Spleen (tissue), 11 donors: ENCODE measurements around the gene DISC1. TPM values are rescaled to one million over a fixed set of nuclear protein-coding genes. Genes with fewer than 3 reads are reported as not detected.

Experiments
- DNase-seq: peaks from one replicate; pipeline ENCODE4 v3.0.0-alpha.2; 2020
- H3K27ac ChIP-seq, 8 donors: fragments of 200-600 bp; sonication (generic) in 7 of 8; 1 replicate in 4 of 8; 2 replicates in 4 of 8; pipeline versions ENCODE4 v1.5.0 to v1.8.0; 2016 to 2021; ENCODE audit warnings: inconsistent platforms in 4 of 8, mild to moderate bottlenecking in 4 of 8, moderate library complexity in 1 of 8
- H3K27me3 ChIP-seq, 7 donors: fragments of 200-600 bp; sonication (generic) in 6 of 7; replicated peaks in 1 of 7; 1 replicate in 4 of 7; 2 replicates in 3 of 7; pipeline versions ENCODE4 v1.5.0 to v1.8.0; 2016 to 2021; ENCODE audit warnings: inconsistent platforms in 3 of 7, mild to moderate bottlenecking in 1 of 7
- H3K36me3 ChIP-seq, 6 donors: fragments of 200-600 bp; sonication (generic) in 5 of 6; 1 replicate in 4 of 6; 2 replicates in 2 of 6; pipeline versions ENCODE4 v1.5.0 to v1.8.0; 2016 to 2021; ENCODE audit warnings: inconsistent platforms in 2 of 6
- H3K4me1 ChIP-seq, 6 donors: fragments of 200-600 bp; sonication (generic) in 5 of 6; 1 replicate in 3 of 6; 2 replicates in 3 of 6; pipeline versions ENCODE4 v1.5.0 to v1.8.0; 2016 to 2021; ENCODE audit warnings: inconsistent platforms in 3 of 6
- H3K4me3 ChIP-seq, 8 donors: fragments of 200-600 bp; sonication (generic) in 7 of 8; 1 replicate in 4 of 8; 2 replicates in 4 of 8; pipeline versions ENCODE4 v1.5.0 to v1.8.0; 2016 to 2021; ENCODE audit warnings: inconsistent platforms in 4 of 8, mild to moderate bottlenecking in 4 of 8, moderate library complexity in 2 of 8
- H3K9me3 ChIP-seq, 8 donors: fragments of 200-600 bp; sonication (generic) in 7 of 8; 1 replicate in 4 of 8; 2 replicates in 4 of 8; pipeline versions ENCODE4 v1.5.0 to v1.8.0; 2016 to 2021; ENCODE audit warnings: inconsistent platforms in 4 of 8
- POLR2A ChIP-seq, 3 donors: fragments of 450-650 bp; IDR thresholded peaks; one replicate each; pipeline ENCODE4 v1.5.1; 2017; ENCODE audit warnings: antibody characterized with exemption in 3 of 3, mild to moderate bottlenecking in 1 of 3
- POLR2AphosphoS5 ChIP-seq, 3 donors: sonication (generic); formaldehyde crosslinking; IDR thresholded peaks; one replicate each; pipeline ENCODE4 v1.5.1; 2017; ENCODE audit warnings: antibody characterized with exemption in 3 of 3
- WGBS, 5 donors: extraction: QIAGEN DNeasy Blood & Tissue Kit in 3 of 5; methylation state at CpG; one replicate each; pipeline versions ENCODE4 v1.1.5 to v1.1.7; 2013 to 2018; 5-methylcytosine and 5-hydroxymethylcytosine counted together
- intact Hi-C: fragments of 100-400 bp; cut with DNase I; formaldehyde crosslinking; loops from one replicate; pipeline ENCODE4 v1.15.0; 2023; ENCODE audit warnings: low total_unique reads
- polyA plus RNA-seq, 3 donors: library from polyadenylated mRNA; stranded (reverse); fragments of 200-250 nt; gene quantifications; one replicate each; pipeline ENCODE4 v1.2.1, GENCODE V29; 2013
- total RNA-seq, 7 donors: library from RNA; depleted of rRNA in 3 of 7; stranded (reverse); fragments of >200 nt in 3 of 7; fragmentation: NEBNext Ultra II Directional in 4 of 7; extraction: Animal tissue kit (Norgen Biotek cat#: 25700) in 4 of 7; gene quantifications; one replicate each; pipeline versions ENCODE4 v1.1.0 to v1.2.1, GENCODE V29; 2016 to 2021
- TF ChIP-seq, protein P1 (sequence below), 11 experiments: fragments of 200-600 bp in 7 of 11; fragments of 450-650 bp in 4 of 11; sonication (generic) in 4 of 11; IDR thresholded peaks in 8 of 11; conservative IDR thresholded peaks in 3 of 11; 1 replicate in 7 of 11; 2 replicates in 4 of 11; pipeline versions ENCODE4 v1.4.0 to v1.8.0; 2016 to 2021; ENCODE audit warnings: antibody characterized with exemption in 11 of 11, inconsistent platforms in 4 of 11, mild to moderate bottlenecking in 1 of 11
- donor health status: healthy with polysubstance abuse.
- donor health status: DM: no; HTN: no; CAD: no; lungs with moderate emphysema.
- donor health status: DM: no; HTN: no; CAD: no.
- donor health status: Bipolar disorder and iron deficiency.
- donor health status: healthy.
- donor health status: DM: no; HTN: no; CAD: no.
- donor health status: DM: yes; HTN: yes; CAD: no.

Gene DISC1
- total and polyA plus RNA-seq, 10 donors, result 0.89 to 36.4 (median 24.2) TPM

DNA sequence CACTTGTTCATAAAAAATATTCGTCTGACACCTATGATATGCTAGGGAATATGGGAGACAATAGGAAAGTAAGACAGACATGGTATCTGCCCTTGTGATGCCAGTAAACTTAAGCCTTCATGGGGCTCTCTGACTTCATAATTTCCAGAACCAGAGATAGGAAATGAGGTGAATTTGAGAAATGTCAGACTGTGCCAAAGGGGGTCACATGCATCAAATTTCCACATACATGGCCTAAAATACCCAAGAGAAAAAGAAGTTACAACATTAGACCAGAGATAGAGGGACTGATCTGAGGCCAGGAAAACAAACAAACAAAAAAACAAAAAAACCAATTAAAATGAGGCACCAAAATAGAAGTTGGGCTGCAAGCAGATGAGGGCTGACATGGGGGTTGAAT, 75.7 kb downstream of the DISC1 start:
- Histone ChIP-seq H3K4me1 (peaks cover 0 to 31% (median 6%) of the 10 kb centered on the region in 6 donors), H3K36me3 (peaks cover 0 to 29% (median 0%) of the 10 kb centered on the region in 6 donors), H3K9me3 (no peaks in the 10 kb centered on the region), H3K27ac (no peak overlapping the region), H3K27me3 (no peaks in the 10 kb centered on the region), H3K4me3 (no peak overlapping the region)
- WGBS, 5 donors, result 83 to 100% (median 90%) methylated on average over 1 of the region's 1 CpG
- TF ChIP-seq POLR2A (IDR thresholded peaks at IDR 0.05) (no peak), POLR2AphosphoS5 (IDR thresholded peaks at IDR 0.05) (no peak)
- TF ChIP-seq, protein P1, sequence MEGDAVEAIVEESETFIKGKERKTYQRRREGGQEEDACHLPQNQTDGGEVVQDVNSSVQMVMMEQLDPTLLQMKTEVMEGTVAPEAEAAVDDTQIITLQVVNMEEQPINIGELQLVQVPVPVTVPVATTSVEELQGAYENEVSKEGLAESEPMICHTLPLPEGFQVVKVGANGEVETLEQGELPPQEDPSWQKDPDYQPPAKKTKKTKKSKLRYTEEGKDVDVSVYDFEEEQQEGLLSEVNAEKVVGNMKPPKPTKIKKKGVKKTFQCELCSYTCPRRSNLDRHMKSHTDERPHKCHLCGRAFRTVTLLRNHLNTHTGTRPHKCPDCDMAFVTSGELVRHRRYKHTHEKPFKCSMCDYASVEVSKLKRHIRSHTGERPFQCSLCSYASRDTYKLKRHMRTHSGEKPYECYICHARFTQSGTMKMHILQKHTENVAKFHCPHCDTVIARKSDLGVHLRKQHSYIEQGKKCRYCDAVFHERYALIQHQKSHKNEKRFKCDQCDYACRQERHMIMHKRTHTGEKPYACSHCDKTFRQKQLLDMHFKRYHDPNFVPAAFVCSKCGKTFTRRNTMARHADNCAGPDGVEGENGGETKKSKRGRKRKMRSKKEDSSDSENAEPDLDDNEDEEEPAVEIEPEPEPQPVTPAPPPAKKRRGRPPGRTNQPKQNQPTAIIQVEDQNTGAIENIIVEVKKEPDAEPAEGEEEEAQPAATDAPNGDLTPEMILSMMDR (IDR thresholded peaks at IDR 0.05 in 8 of 11, conservative IDR thresholded peaks at IDR 0.05 in 3 of 11), result no peak
- no peak for DNase-seq
- intact Hi-C loops, result no loop called here

DNA sequence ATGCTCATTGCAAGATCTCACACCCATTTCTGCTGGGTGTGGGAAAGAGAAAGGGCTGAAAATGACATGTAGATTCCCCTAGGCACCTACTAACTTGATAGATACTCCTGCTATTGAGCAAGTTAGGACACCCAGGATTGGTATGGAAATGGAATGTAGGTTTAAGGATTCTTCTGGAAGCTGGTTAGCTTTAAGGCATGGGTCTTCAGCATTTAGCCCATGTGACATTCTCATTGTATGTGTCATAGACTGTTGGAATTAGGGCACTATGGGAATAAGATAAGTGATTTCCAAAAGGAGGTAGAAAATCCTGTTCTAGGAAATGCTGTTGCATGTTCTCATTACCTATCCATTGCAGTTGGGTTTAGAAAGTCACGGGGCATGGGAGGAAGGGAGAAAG, 76.2 kb downstream of the DISC1 start:
- Histone ChIP-seq H3K9me3 (no peaks in the 10 kb centered on the region), H3K4me1 (peaks cover 0 to 31% (median 6%) of the 10 kb centered on the region in 6 donors), H3K4me3 (no peak overlapping the region), H3K36me3 (peaks cover 0 to 29% (median 0%) of the 10 kb centered on the region in 6 donors), H3K27ac (no peak overlapping the region), H3K27me3 (no peaks in the 10 kb centered on the region)
- TF ChIP-seq, protein P1 (IDR thresholded peaks at IDR 0.05 in 8 of 11, conservative IDR thresholded peaks at IDR 0.05 in 3 of 11), result no peak
- no peak for TF ChIP-seq POLR2A (IDR thresholded peaks at IDR 0.05)
- TF ChIP-seq POLR2AphosphoS5 (IDR thresholded peaks at IDR 0.05), result no peak
- WGBS, 5 donors, result 77 to 100% (median 90%) methylated on average over 1 of the region's 1 CpG
- DNase-seq, result no peak
- intact Hi-C loops, result no loop called here

DNA sequence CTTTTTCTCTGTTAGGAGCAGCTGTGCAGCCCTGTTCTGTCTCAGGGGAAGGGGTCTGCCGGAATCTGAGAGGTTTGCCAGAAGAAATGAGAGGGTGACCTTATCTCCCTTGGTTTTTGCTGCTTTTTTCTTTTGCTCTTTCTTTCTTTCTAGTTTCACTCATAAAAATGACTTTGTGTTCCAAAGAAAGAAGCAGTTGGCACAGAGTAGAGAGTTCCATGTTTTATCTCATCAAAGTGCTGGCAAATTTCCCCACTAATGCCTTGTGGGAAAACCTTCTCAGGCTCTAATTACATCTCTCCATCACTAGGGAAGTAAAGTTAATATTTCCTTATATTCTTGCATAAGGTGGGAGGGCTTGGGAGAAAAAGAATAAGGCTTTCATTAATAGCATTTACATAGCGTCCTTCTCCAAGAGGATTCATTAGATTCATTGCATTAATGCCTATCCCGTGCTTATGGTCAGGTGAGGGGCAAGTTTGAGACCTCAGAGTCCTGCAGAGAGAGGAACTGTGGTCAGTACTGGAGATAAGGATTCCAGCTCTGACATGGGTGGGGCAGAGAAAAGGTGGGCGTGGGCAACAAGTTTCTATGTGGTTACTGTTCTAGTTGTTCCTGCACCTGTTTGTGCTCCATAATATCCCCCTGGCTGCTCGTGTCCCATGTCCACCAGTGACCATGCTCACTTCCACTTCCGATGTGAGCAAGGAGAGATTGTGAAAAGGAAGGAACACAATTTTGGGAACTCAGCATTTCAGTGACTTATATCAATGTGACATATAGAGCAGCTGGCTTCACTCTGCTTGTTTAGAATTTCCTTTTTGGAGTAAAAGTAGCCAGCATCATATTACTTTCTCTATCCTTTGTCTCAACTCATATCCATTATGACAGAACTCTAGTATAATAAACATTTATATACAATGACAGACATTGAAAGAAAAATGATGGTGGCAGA, 79.5 kb downstream of the DISC1 start:
- TF ChIP-seq, protein P1 (IDR thresholded peaks at IDR 0.05 in 8 of 11, conservative IDR thresholded peaks at IDR 0.05 in 3 of 11), result no peak
- TF ChIP-seq POLR2AphosphoS5 (IDR thresholded peaks at IDR 0.05), result no peak
- WGBS, 5 donors, result 59 to 70% (median 67%) methylated on average over 6 of the region's 6 CpGs
- Histone ChIP-seq H3K4me3 (no peak overlapping the region), H3K9me3 (no peaks in the 10 kb centered on the region), H3K36me3 (peaks cover 0 to 29% (median 0%) of the 10 kb centered on the region in 6 donors), H3K27ac (no peak overlapping the region), H3K4me1 (peaks cover 0 to 12% (median 2%) of the 10 kb centered on the region in 6 donors), H3K27me3 (no peaks in the 10 kb centered on the region)
- intact Hi-C loops, result no loop called here
- DNase-seq, result no peak

DNA sequence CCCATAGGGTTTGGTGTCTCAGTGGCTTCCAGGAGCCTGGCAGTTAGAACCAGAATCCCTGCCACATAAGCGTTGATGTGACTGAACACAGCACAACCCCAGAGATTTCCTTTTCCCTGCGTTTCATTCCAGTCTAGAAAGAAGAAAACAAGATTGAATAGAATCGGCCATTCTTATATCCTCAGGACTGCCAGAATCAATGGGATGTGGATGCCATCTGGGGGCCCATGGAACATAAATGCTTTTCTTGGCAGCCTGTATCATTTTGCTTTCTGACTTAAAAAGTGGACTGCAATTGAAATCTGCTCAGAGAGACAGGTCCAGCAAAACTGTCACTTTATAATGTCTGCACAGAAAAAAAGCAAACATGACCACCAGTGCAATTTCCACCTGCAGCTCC, 80.3 kb downstream of the DISC1 start:
- TF ChIP-seq, protein P1 (IDR thresholded peaks at IDR 0.05 in 8 of 11, conservative IDR thresholded peaks at IDR 0.05 in 3 of 11), result no peak
- Histone ChIP-seq H3K4me1 (peaks cover 0 to 12% (median 2%) of the 10 kb centered on the region in 6 donors), H3K27me3 (no peaks in the 10 kb centered on the region), H3K4me3 (no peak overlapping the region), H3K27ac (no peak overlapping the region), H3K9me3 (no peaks in the 10 kb centered on the region), H3K36me3 (peaks cover 0 to 28% (median 0%) of the 10 kb centered on the region in 6 donors)
- DNase-seq, result no peak
- 88 to 98% (median 93%) methylated on average over 3 of the region's 3 CpGs for WGBS, 5 donors
- intact Hi-C loops, result no loop called here
